Measurements from ENCODE around the gene CFAP46. TPM values are rescaled to one million over a fixed set of nuclear protein-coding genes. Genes with fewer than 3 reads are reported as not detected.

CFAP46 gene
- total and polyA plus RNA-seq, 7 experiments from 2014 or later: 0.05 TPM; not detected in 6

GRCh38 chr10:132983252-132984007, 41.1 kb upstream of the CFAP46 start:
- Mint-ChIP-seq H3K27ac (peak overlapping the region in 1 of 9 donors; percentile 46), H3K27me3 (peaks cover 0 to 9% (median 0%) of the 10 kb centered on the region in 5 donors), H3K4me1 (peaks cover 0 to 3% (median 0%) of the 10 kb centered on the region in 7 donors), H3K36me3 (no peaks in the 10 kb centered on the region), H3K9me3 (no peaks in the 10 kb centered on the region), H3K4me3 (no peak overlapping the region)
- Histone ChIP-seq H3K9me3 (ENCODE audit: control insufficient read depth in 2 of 3, low read length in 3 of 3) (no peaks in the 10 kb centered on the region), H3K27me3 (ENCODE audit: control insufficient read depth in 2 of 2, insufficient read depth in 2 of 2, low read length in 2 of 2) (no peaks in the 10 kb centered on the region), H3K36me3 (ENCODE audit: control insufficient read depth in 2 of 3, insufficient read depth in 3 of 3, low read length in 3 of 3) (no peaks in the 10 kb centered on the region), H3K4me1 (ENCODE audit: control insufficient read depth in 2 of 2, insufficient read depth in 2 of 2, low read length in 2 of 2) (no peaks in the 10 kb centered on the region), H3K4me3 (ENCODE audit: low read length) (no peak overlapping the region), H3K27ac (ENCODE audit: low read depth, low read length) (no peak overlapping the region)
- DNase-seq (no peak), ATAC-seq (no peak)
- ChIA-PET POLR2A (no interaction called here), CTCF (interaction anchor here (0.6 kb wide), 1 partner anchor 731 kb away, joined by 3 read pairs; no protein-coding TSS in a partner anchor)
- intact Hi-C loops (cut with micrococcal nuclease): no loop called here

DNA sequence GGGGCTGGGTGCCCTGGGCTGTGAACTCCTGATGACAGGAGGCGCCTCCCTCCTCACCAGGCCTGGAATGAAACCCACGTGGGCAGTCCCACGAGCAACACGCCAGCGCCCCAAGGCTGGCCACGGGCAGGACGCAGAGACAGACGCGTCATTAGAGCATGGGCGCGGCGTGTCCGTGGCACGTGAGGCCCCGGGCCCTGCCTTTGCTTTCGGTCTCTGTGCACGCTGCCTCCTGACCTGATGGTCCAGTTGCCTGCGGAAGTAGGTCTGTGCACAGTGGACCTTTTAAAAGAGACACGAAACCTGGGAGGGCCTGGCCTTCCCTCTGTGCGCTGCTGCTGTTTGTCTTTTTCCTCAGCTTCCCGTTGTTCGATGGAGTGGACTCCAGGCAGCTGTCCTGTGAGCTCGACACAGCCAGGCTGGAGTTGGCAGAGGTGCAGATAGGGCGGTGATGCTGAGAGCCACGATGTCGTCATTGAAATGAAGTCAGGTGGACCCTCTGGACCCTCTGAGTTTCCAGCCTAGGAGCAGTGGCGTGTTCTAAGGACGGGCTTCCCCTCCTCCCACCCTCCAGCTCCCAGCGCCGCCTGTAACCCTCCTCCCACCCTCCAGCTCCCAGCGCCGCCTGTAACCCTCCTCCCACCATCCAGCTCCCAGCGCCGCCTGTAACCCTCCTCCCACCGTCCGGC, 40.1 kb upstream of the CFAP46 start:
- H3K27me3 ChIP-seq (ENCODE audit: control insufficient read depth in 2 of 2, insufficient read depth in 2 of 2, low read length in 2 of 2): no peaks in the 10 kb centered on the region
- ATAC-seq: no peak
- intact Hi-C loops (cut with micrococcal nuclease): no loop called here
- Mint-ChIP-seq H3K9me3 (no peaks in the 10 kb centered on the region), H3K4me3 (no peak overlapping the region), H3K36me3 (no peaks in the 10 kb centered on the region), H3K4me1 (peaks cover 0 to 3% (median 0%) of the 10 kb centered on the region in 7 donors), H3K27me3 (peaks cover 0 to 18% (median 0%) of the 10 kb centered on the region in 5 donors), H3K27ac (no peak overlapping the region)
- no peak overlapping the region for H3K27ac ChIP-seq (ENCODE audit: low read depth, low read length)
- no peak overlapping the region for H3K4me3 ChIP-seq (ENCODE audit: low read length)
- ChIA-PET CTCF (no interaction called here), POLR2A (no interaction called here)
- no peaks in the 10 kb centered on the region for H3K4me1 ChIP-seq (ENCODE audit: control insufficient read depth in 2 of 2, insufficient read depth in 2 of 2, low read length in 2 of 2)
- no peaks in the 10 kb centered on the region for H3K36me3 ChIP-seq (ENCODE audit: control insufficient read depth in 2 of 3, insufficient read depth in 3 of 3, low read length in 3 of 3)
- no peak for DNase-seq
- no peaks in the 10 kb centered on the region for H3K9me3 ChIP-seq (ENCODE audit: control insufficient read depth in 2 of 3, low read length in 3 of 3)

DNA sequence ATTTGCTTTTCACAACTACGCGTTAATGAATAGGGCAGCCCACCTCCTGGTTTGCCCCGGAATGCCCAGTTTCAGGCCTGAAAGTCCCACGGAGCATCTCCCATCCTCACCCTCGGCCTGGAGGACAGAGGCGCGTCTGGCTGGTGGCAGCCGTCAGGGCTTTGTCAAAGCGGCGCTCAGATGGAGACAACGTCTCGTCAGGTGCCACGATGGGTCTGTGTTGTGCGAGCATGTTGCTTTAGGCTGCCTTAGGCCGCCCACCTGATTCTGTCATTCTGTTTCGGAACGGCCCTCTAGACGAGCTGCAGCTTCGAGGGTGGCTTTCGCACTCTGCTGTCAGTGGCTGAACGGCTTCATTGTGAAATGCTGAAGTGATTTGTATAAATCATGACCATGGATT, 39.4 kb upstream of the CFAP46 start:
- no peak overlapping the region for H3K27ac ChIP-seq (ENCODE audit: low read depth, low read length)
- H3K36me3 Mint-ChIP-seq: no peaks in the 10 kb centered on the region
- no peaks in the 10 kb centered on the region for H3K9me3 ChIP-seq (ENCODE audit: control insufficient read depth in 2 of 3, low read length in 3 of 3)
- no peak overlapping the region for H3K27ac Mint-ChIP-seq
- no peaks in the 10 kb centered on the region for H3K9me3 Mint-ChIP-seq
- ATAC-seq (no peak), DNase-seq (no peak)
- CTCF ChIA-PET: no interaction called here
- intact Hi-C loops (cut with micrococcal nuclease): no loop called here
- H3K4me3 ChIP-seq (ENCODE audit: low read length): no peak overlapping the region
- H3K36me3 ChIP-seq (ENCODE audit: control insufficient read depth in 2 of 3, insufficient read depth in 3 of 3, low read length in 3 of 3): no peaks in the 10 kb centered on the region
- H3K4me1 ChIP-seq (ENCODE audit: control insufficient read depth in 2 of 2, insufficient read depth in 2 of 2, low read length in 2 of 2): no peaks in the 10 kb centered on the region
- H3K27me3 ChIP-seq (ENCODE audit: control insufficient read depth in 2 of 2, insufficient read depth in 2 of 2, low read length in 2 of 2): no peaks in the 10 kb centered on the region
- H3K4me3 Mint-ChIP-seq: no peak overlapping the region
- H3K4me1 Mint-ChIP-seq: peaks cover 0 to 3% (median 0%) of the 10 kb centered on the region in 7 donors
- peaks cover 0 to 19% (median 0%) of the 10 kb centered on the region in 5 donors for H3K27me3 Mint-ChIP-seq
- POLR2A ChIA-PET: no interaction called here

DNA sequence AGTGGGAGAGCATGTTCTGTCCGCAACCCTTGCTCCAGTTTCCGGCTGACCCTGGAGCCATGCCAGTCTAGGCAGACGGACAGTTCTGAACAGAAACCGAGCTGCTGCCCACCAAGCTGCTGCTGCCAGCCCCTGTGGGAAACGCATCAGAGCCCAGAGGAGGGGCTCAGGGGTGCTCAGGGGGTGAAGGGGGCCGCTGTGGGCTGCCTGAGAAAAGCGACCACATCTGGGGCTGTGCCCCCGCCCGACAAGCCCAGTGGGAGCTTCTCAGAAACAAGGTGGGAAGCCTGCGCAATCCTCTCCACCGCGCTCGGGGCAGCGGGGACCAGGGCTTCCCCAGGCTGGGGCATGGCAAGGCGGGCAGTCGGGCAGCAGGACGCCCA, 38.8 kb upstream of the CFAP46 start:
- peaks cover 0 to 3% (median 0%) of the 10 kb centered on the region in 7 donors for H3K4me1 Mint-ChIP-seq
- H3K9me3 Mint-ChIP-seq: no peaks in the 10 kb centered on the region
- H3K4me3 Mint-ChIP-seq: no peak overlapping the region
- Histone ChIP-seq H3K9me3 (ENCODE audit: control insufficient read depth in 2 of 3, low read length in 3 of 3) (no peaks in the 10 kb centered on the region), H3K27ac (ENCODE audit: low read depth, low read length) (no peak overlapping the region), H3K4me3 (ENCODE audit: low read length) (no peak overlapping the region), H3K4me1 (ENCODE audit: control insufficient read depth in 2 of 2, insufficient read depth in 2 of 2, low read length in 2 of 2) (no peaks in the 10 kb centered on the region), H3K36me3 (ENCODE audit: control insufficient read depth in 2 of 3, insufficient read depth in 3 of 3, low read length in 3 of 3) (no peaks in the 10 kb centered on the region), H3K27me3 (ENCODE audit: control insufficient read depth in 2 of 2, insufficient read depth in 2 of 2, low read length in 2 of 2) (no peaks in the 10 kb centered on the region)
- H3K27ac Mint-ChIP-seq: no peak overlapping the region
- peaks cover 0 to 19% (median 0%) of the 10 kb centered on the region in 5 donors for H3K27me3 Mint-ChIP-seq
- ChIA-PET POLR2A (no interaction called here), CTCF (no interaction called here)
- ATAC-seq (no peak), DNase-seq (no peak)
- H3K36me3 Mint-ChIP-seq: no peaks in the 10 kb centered on the region
- intact Hi-C loops (cut with micrococcal nuclease): no loop called here

DNA sequence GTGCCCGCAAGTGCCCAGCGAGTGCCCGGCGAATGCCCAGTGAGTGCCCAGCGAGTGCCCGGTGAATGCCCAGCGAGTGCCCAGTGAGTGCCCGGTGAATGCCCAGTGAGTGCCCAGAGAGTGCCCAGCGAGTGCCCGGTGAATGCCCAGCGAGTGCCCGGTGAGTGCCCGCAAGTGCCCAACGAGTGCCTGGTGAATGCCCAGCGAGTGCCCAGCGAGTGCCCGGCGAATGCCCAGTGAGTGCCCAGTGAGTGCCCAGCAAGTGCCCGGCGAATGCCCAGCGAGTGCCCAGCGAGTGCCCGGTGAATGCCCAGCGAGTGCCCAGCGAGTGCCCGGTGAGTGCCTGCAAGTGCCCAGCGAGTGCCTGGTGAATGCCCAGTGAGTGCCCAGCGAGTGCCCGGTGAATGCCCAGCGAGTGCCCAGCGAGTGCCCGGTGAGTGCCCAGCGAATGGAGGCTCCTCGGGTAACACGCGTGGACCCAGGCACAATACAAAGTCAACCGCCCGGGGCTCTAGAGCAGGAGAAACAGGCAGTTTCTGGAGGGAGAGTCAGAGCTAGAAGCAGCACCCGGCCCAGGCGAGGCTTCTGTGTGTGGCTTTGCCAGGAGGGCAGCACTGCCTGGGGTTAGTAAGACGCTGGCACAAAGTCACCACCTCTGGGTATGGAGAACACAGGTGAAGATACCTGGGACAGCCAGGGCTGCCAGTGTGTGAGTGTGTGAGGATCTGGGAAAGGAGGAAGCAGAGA, 38.2 kb upstream of the CFAP46 start:
- Mint-ChIP-seq H3K4me1 (peaks cover 0 to 3% (median 0%) of the 10 kb centered on the region in 7 donors), H3K4me3 (no peak overlapping the region), H3K27me3 (peaks cover 0 to 25% (median 5%) of the 10 kb centered on the region in 5 donors), H3K36me3 (no peaks in the 10 kb centered on the region), H3K27ac (no peak overlapping the region), H3K9me3 (no peaks in the 10 kb centered on the region)
- Histone ChIP-seq H3K36me3 (ENCODE audit: control insufficient read depth in 2 of 3, insufficient read depth in 3 of 3, low read length in 3 of 3) (no peaks in the 10 kb centered on the region), H3K4me1 (ENCODE audit: control insufficient read depth in 2 of 2, insufficient read depth in 2 of 2, low read length in 2 of 2) (no peaks in the 10 kb centered on the region), H3K4me3 (ENCODE audit: low read length) (no peak overlapping the region), H3K9me3 (ENCODE audit: control insufficient read depth in 2 of 3, low read length in 3 of 3) (no peaks in the 10 kb centered on the region), H3K27ac (ENCODE audit: low read depth, low read length) (no peak overlapping the region), H3K27me3 (ENCODE audit: control insufficient read depth in 2 of 2, insufficient read depth in 2 of 2, low read length in 2 of 2) (no peaks in the 10 kb centered on the region)
- POLR2A ChIA-PET: no interaction called here
- intact Hi-C loops (cut with micrococcal nuclease): no loop called here
- CTCF ChIA-PET: no interaction called here
- DNase-seq (no peak), ATAC-seq (no peak)

- H3K27ac Mint-ChIP-seq: no peak overlapping the region
- no peak for ATAC-seq
- no peak overlapping the region for H3K4me3 ChIP-seq (ENCODE audit: low read length)
- no peaks in the 10 kb centered on the region for H3K4me1 ChIP-seq (ENCODE audit: control insufficient read depth in 2 of 2, insufficient read depth in 2 of 2, low read length in 2 of 2)
- no peaks in the 10 kb centered on the region for H3K27me3 ChIP-seq (ENCODE audit: control insufficient read depth in 2 of 2, insufficient read depth in 2 of 2, low read length in 2 of 2)
- peaks cover 0 to 25% (median 9%) of the 10 kb centered on the region in 5 donors for H3K27me3 Mint-ChIP-seq
- H3K27ac ChIP-seq (ENCODE audit: low read depth, low read length): no peak overlapping the region
- H3K4me3 Mint-ChIP-seq: no peak overlapping the region
- no peaks in the 10 kb centered on the region for H3K36me3 Mint-ChIP-seq
- H3K9me3 ChIP-seq (ENCODE audit: control insufficient read depth in 2 of 3, low read length in 3 of 3): no peaks in the 10 kb centered on the region
- intact Hi-C loops (cut with micrococcal nuclease): no loop called here
- H3K4me1 Mint-ChIP-seq: peaks cover 0 to 3% (median 0%) of the 10 kb centered on the region in 7 donors
- no peaks in the 10 kb centered on the region for H3K9me3 Mint-ChIP-seq
- ChIA-PET POLR2A (no interaction called here), CTCF (no interaction called here)
- no peaks in the 10 kb centered on the region for H3K36me3 ChIP-seq (ENCODE audit: control insufficient read depth in 2 of 3, insufficient read depth in 3 of 3, low read length in 3 of 3)
- no peak for DNase-seq
Observed at GRCh38 chr10:132979491-132980425, 37.4 kb upstream of the CFAP46 start.
